NCI-H128 (cell line): ENCODE results near the gene CD247.
A peak's percentile ranks its signal among the peaks of the same experiment; 100 is the strongest.

Experiments
- DNase-seq: peaks from one replicate; lab custom pipeline; 2025; ENCODE audit not compliant: unreplicated experiment; lab: John Stamatoyannopoulos, UW

CD247 gene

GRCh38 chr1:167440776-167441175, 77.6 kb downstream of the CD247 start:
- DNase-seq = no peak

- DNase-seq = no peak
Measured at GRCh38 chr1:167440345-167440744, 78.0 kb downstream of the CD247 start.

GRCh38 chr1:167439301-167439988, 78.9 kb downstream of the CD247 start:
- peak; percentile 46 for DNase-seq

- DNase-seq = no peak
Measured at GRCh38 chr1:167438171-167439138, 79.9 kb downstream of the CD247 start.

GRCh38 chr1:167435484-167435883, 82.8 kb downstream of the CD247 start:
- no peak for DNase-seq

GRCh38 chr1:167434306-167434705, 84.0 kb downstream of the CD247 start:
- no peak for DNase-seq

GRCh38 chr1:167433884-167434283, 84.4 kb downstream of the CD247 start:
- DNase-seq = no peak

- no peak for DNase-seq
Measured at GRCh38 chr1:167432780-167433179, 85.5 kb downstream of the CD247 start.

- no peak for DNase-seq
Measured at GRCh38 chr1:167431909-167432650, 86.2 kb downstream of the CD247 start.

- no peak for DNase-seq
Measured at GRCh38 chr1:167431261-167431908, 86.9 kb downstream of the CD247 start.

- DNase-seq = no peak
Measured at GRCh38 chr1:167430849-167431242, 87.5 kb downstream of the CD247 start.

- DNase-seq = no peak
Measured at GRCh38 chr1:167430134-167430848, 88.0 kb downstream of the CD247 start.

- no peak for DNase-seq
Measured at GRCh38 chr1:167429612-167430011, 88.7 kb downstream of the CD247 start.

- no peak for DNase-seq
Measured at GRCh38 chr1:167428395-167428794, 89.9 kb downstream of the CD247 start.

GRCh38 chr1:167427848-167428247, 90.5 kb downstream of the CD247 start:
- no peak for DNase-seq

- no peak for DNase-seq
Measured at GRCh38 chr1:167426716-167427115, 91.6 kb downstream of the CD247 start.

GRCh38 chr1:167425482-167425881, 92.8 kb downstream of the CD247 start:
- DNase-seq = no peak

- no peak for DNase-seq
Measured at GRCh38 chr1:167423684-167424619, 94.4 kb downstream of the CD247 start.

- no peak for DNase-seq
Measured at GRCh38 chr1:167420510-167420909, 97.8 kb downstream of the CD247 start.
